ENCODE measurements around the gene ECT2L.

- TF ChIP-seq CTCF (IDR thresholded peaks at IDR 0.05; ENCODE audit: low read length): no peak
- TF ChIP-seq EZH2 (IDR thresholded peaks at IDR 0.05; ENCODE audit: borderline replicate concordance, low read length): no peak
These were observed 89.4 kb downstream of the ECT2L start for GRCh38 chr6:138885156-138885819.
